H1 (cell line): Measurements from ENCODE around the gene INSM2. TPM values are rescaled to one million over a fixed set of nuclear protein-coding genes. Genes with fewer than 3 reads are reported as not detected.

Experiments used
- CTCF ChIA-PET: fragments of 300-600 bp; sonication (Branson Sonifier 250); formaldehyde crosslinking; loops from one replicate; lab custom pipeline; 2021; ENCODE audit not compliant: partially characterized antibody; lab: Charles Lee
- POLR2A ChIA-PET: fragments of 300-600 bp; sonication (Branson Sonifier 250); formaldehyde crosslinking; loops from one replicate; lab custom pipeline; 2021; ENCODE audit warnings: inconsistent platforms; ENCODE audit not compliant: partially characterized antibody; lab: Charles Lee
- DNase-seq, 2 experiments: peaks; one replicate each; pipeline versions ENCODE4 v3.0.0 to v3.0.0-alpha.2; 2010 to 2022; ENCODE audit warnings: low spot score in 2 of 2, low read depth in 1 of 2, mixed read lengths in 1 of 2
- FAIRE-seq: peaks from 2 replicates; lab custom pipeline; 2011; peaks lifted over from hg19 to GRCh38; lab: Jason Lieb, UNC
- H2AFZ ChIP-seq: 2 replicates; pipeline ENCODE4 v1.8.1; 2012; ENCODE audit warnings: low read length, inconsistent platforms
- H2AK5ac ChIP-seq: 2 replicates; pipeline ENCODE4 v1.6.1; 2013; ENCODE audit warnings: low read depth, low read length
- H2BK120ac ChIP-seq: replicated peaks from 2 replicates; pipeline ENCODE3; 2013; ENCODE audit warnings: low read depth, low read length, inconsistent platforms
- H2BK12ac ChIP-seq: 2 replicates; pipeline ENCODE4 v1.6.1; 2013; ENCODE audit warnings: low read depth, low read length
- H2BK15ac ChIP-seq: 2 replicates; pipeline ENCODE4 v1.6.1; 2013; ENCODE audit warnings: low read length
- H2BK20ac ChIP-seq: 2 replicates; pipeline ENCODE4 v1.6.1; 2013; ENCODE audit warnings: low read length
- H2BK5ac ChIP-seq: 2 replicates; pipeline ENCODE4 v1.6.1; 2013; ENCODE audit warnings: low read depth, low read length
- H3K14ac ChIP-seq: 2 replicates; pipeline ENCODE4 v1.6.1; 2013; ENCODE audit warnings: inconsistent platforms; ENCODE audit not compliant: insufficient read length
- H3K18ac ChIP-seq: 2 replicates; pipeline ENCODE4 v1.6.1; 2013; ENCODE audit warnings: low read length; ENCODE audit errors: extremely low read depth
- H3K23ac ChIP-seq: 2 replicates; pipeline ENCODE4 v1.6.1; 2013; ENCODE audit warnings: inconsistent platforms; ENCODE audit not compliant: insufficient read length
- H3K23me2 ChIP-seq: 2 replicates; pipeline ENCODE4 v1.6.1; 2013; ENCODE audit warnings: low read depth, low read length
- H3K27ac ChIP-seq: 2 replicates; pipeline ENCODE4 v1.6.1; 2011; ENCODE audit warnings: low read depth, low read length, inconsistent platforms
- H3K27me3 ChIP-seq, 4 experiments: replicated peaks in 1 of 4; 1 replicate in 1 of 4; 2 replicates in 3 of 4; pipeline versions ENCODE4 v1.6.1 to v1.8.1; 2011 to 2013; ENCODE audit warnings: low read length in 3 of 4, mild to moderate bottlenecking in 3 of 4, inconsistent platforms in 2 of 4, mixed read lengths in 2 of 4, moderate library complexity in 1 of 4; ENCODE audit not compliant: control insufficient read depth in 3 of 4, insufficient read depth in 3 of 4; ENCODE audit errors: extremely low read depth in 1 of 4
- H3K36me3 ChIP-seq, 4 experiments: 2 replicates each; pipeline versions ENCODE4 v1.6.1 to v1.8.1; 2011 to 2013; ENCODE audit warnings: mild to moderate bottlenecking in 4 of 4, low read length in 3 of 4, moderate library complexity in 2 of 4, control low read depth in 1 of 4, inconsistent platforms in 1 of 4; ENCODE audit not compliant: insufficient read depth in 4 of 4, control insufficient read depth in 2 of 4
- H3K4ac ChIP-seq: replicated peaks from 2 replicates; pipeline ENCODE3; 2013; ENCODE audit warnings: low read length, low read depth, mixed read lengths, inconsistent platforms; ENCODE audit not compliant: insufficient read length
- H3K4me1 ChIP-seq, 4 experiments: replicated peaks in 1 of 4; 1 replicate in 1 of 4; 2 replicates in 3 of 4; pipeline versions ENCODE4 v1.6.1 to v1.8.1; 2011 to 2013; ENCODE audit warnings: low read length in 3 of 4, inconsistent platforms in 2 of 4, mixed read lengths in 1 of 4; ENCODE audit not compliant: insufficient read depth in 4 of 4, control insufficient read depth in 3 of 4
- H3K4me2 ChIP-seq, 2 experiments: 2 replicates each; pipeline versions ENCODE4 v1.6.1 to v1.8.1; 2011 to 2013; ENCODE audit warnings: low read depth in 2 of 2, low read length in 2 of 2, control low read depth in 1 of 2, inconsistent platforms in 1 of 2, mild to moderate bottlenecking in 1 of 2; ENCODE audit not compliant: insufficient read depth in 1 of 2
- H3K4me3 ChIP-seq, 4 experiments: fragments of 200-600, 300-600 bp in 1 of 4; sonication (generic), shearing (Covaris generic), sonication (Bioruptor Twin) in 1 of 4; 2 replicates each; pipeline versions ENCODE4 v1.5.1 to v1.8.1; 2011 to 2016; ENCODE audit warnings: low read length in 4 of 4, low read depth in 3 of 4, control low read depth in 2 of 4, inconsistent platforms in 2 of 4, mild to moderate bottlenecking in 2 of 4, mixed read lengths in 1 of 4, moderate library complexity in 1 of 4; ENCODE audit not compliant: insufficient read depth in 2 of 4; ENCODE audit errors: extremely low read depth in 1 of 4
- H3K56ac ChIP-seq: replicated peaks from 2 replicates; pipeline ENCODE3; 2013; ENCODE audit warnings: low read depth, mild to moderate bottlenecking, mixed read lengths, low read length, inconsistent platforms; ENCODE audit not compliant: insufficient read length
- H3K79me1 ChIP-seq: 2 replicates; pipeline ENCODE4 v1.6.1; 2013; ENCODE audit warnings: low read depth, low read length, control low read depth
- H3K79me2 ChIP-seq, 2 experiments: 2 replicates each; pipeline versions ENCODE4 v1.6.1 to v1.8.1; 2012 to 2013; ENCODE audit warnings: low read length in 2 of 2, mild to moderate bottlenecking in 2 of 2, inconsistent platforms in 1 of 2; ENCODE audit not compliant: insufficient read depth in 2 of 2, control insufficient read depth in 1 of 2
- H3K9ac ChIP-seq, 4 experiments: replicated peaks in 1 of 4; 1 replicate in 1 of 4; 2 replicates in 3 of 4; pipeline versions ENCODE4 v1.6.1 to v1.8.1; 2011 to 2013; ENCODE audit warnings: low read depth in 3 of 4, low read length in 3 of 4, control low read depth in 2 of 4, mild to moderate bottlenecking in 2 of 4, moderate library complexity in 2 of 4, inconsistent platforms in 1 of 4; ENCODE audit errors: extremely low read depth in 1 of 4
- H3K9me3 ChIP-seq, 2 experiments: 2 replicates each; pipeline versions ENCODE4 v1.6.1 to v1.8.1; 2012 to 2013; ENCODE audit warnings: mild to moderate bottlenecking in 2 of 2, moderate library complexity in 2 of 2, control low read depth in 1 of 2, inconsistent platforms in 1 of 2, low read depth in 1 of 2, low read length in 1 of 2, mixed read lengths in 1 of 2; ENCODE audit not compliant: insufficient read depth in 2 of 2
- H4K20me1 ChIP-seq, 2 experiments: replicated peaks in 1 of 2; 2 replicates each; pipeline versions ENCODE3 to v1.8.1; 2011 to 2013; ENCODE audit warnings: inconsistent platforms in 2 of 2, low read length in 2 of 2, mild to moderate bottlenecking in 1 of 2; ENCODE audit not compliant: insufficient read depth in 2 of 2, control insufficient read depth in 1 of 2
- H4K5ac ChIP-seq: 2 replicates; pipeline ENCODE4 v1.6.1; 2013; ENCODE audit warnings: low read length, low read depth, mixed read lengths, inconsistent platforms; ENCODE audit not compliant: insufficient read length
- H4K8ac ChIP-seq: 2 replicates; pipeline ENCODE4 v1.8.0; 2013; ENCODE audit warnings: mild to moderate bottlenecking, moderate library complexity, low read length, inconsistent platforms; ENCODE audit not compliant: insufficient read depth; ENCODE audit errors: extremely low read depth
- H4K91ac ChIP-seq: replicated peaks from 2 replicates; pipeline ENCODE3; 2013; ENCODE audit warnings: low read length, mixed read lengths, inconsistent platforms; ENCODE audit not compliant: insufficient read length
- EP300 ChIP-seq, 2 experiments: IDR thresholded peaks; 1 replicate in 1 of 2; 2 replicates in 1 of 2; pipeline ENCODE4 v1.6.1; 2011 to 2012; ENCODE audit warnings: low read depth in 2 of 2, low read length in 2 of 2, mild to moderate bottlenecking in 2 of 2, borderline replicate concordance in 1 of 2, inconsistent platforms in 1 of 2, moderate library complexity in 1 of 2
- EZH2 ChIP-seq: fragments of 200-600 bp; sonication (generic); IDR thresholded peaks from 2 replicates; pipeline ENCODE4 v1.7.1; 2012; ENCODE audit warnings: low read depth, mild to moderate bottlenecking, moderate library complexity, low read length, inconsistent platforms; ENCODE audit not compliant: severe bottlenecking
- GTF2F1 ChIP-seq: IDR thresholded peaks from 2 replicates; pipeline ENCODE4 v1.6.1; 2012; ENCODE audit warnings: low read depth, low read length, improper control_type of control experiment, borderline replicate concordance
- KDM4A ChIP-seq: IDR thresholded peaks from one replicate; pipeline ENCODE4 v1.7.1; 2012; ENCODE audit warnings: low read depth, mild to moderate bottlenecking, moderate library complexity, low read length, inconsistent platforms; ENCODE audit not compliant: severe bottlenecking
- KDM5A ChIP-seq: fragments of 200-600 bp; IDR thresholded peaks from 2 replicates; pipeline ENCODE4 v1.7.1; 2012; ENCODE audit warnings: mild to moderate bottlenecking, low read length, inconsistent platforms, mixed read lengths
- NRF1 ChIP-seq: IDR thresholded peaks from 2 replicates; pipeline ENCODE4 v1.6.1; 2011; ENCODE audit warnings: mild to moderate bottlenecking, low read depth, low read length, improper control_type of control experiment
- RAD21 ChIP-seq, 2 experiments: IDR thresholded peaks in 1 of 2; conservative IDR thresholded peaks in 1 of 2; 2 replicates each; pipeline ENCODE4 v1.6.1; 2011; ENCODE audit warnings: low read depth in 2 of 2, low read length in 2 of 2, improper control_type of control experiment in 1 of 2, inconsistent platforms in 1 of 2, mild to moderate bottlenecking in 1 of 2, moderate library complexity in 1 of 2
- RXRA ChIP-seq: IDR thresholded peaks from 2 replicates; pipeline ENCODE4 v1.6.1; 2011; ENCODE audit warnings: low read depth, mild to moderate bottlenecking, low read length, moderate library complexity; ENCODE audit not compliant: insufficient read depth
- TAF7 ChIP-seq: optimal IDR thresholded peaks from 2 replicates; pipeline ENCODE3; 2011; ENCODE audit warnings: low read depth, mild to moderate bottlenecking, inconsistent platforms, low read length, moderate library complexity, borderline replicate concordance
- WGBS, 2 experiments: shearing (Covaris generic) in 1 of 2; methylation state at CpG; one replicate each; pipeline versions ENCODE4 v1.1.6 to v1.1.7; 2013 to 2015; ENCODE audit warnings: low lambda C conversion rate in 2 of 2, mixed read lengths in 2 of 2, inconsistent platforms in 1 of 2, low coverage in 1 of 2, missing lambda C conversion rate in 1 of 2; ENCODE audit not compliant: insufficient replicate concordance in 2 of 2, insufficient coverage in 1 of 2, insufficient read length in 1 of 2; ENCODE audit errors: extremely low coverage in 1 of 2, missing lambda C conversion rate in 1 of 2; 5-methylcytosine and 5-hydroxymethylcytosine counted together
- polyA plus RNA-seq, 7 experiments: library from polyadenylated mRNA; depleted of rRNA in 3 of 7; stranded (reverse) in 5 of 7; unstranded in 2 of 7; fragments of >200 nt in 5 of 7; fragments of 200-250 nt in 2 of 7; gene quantifications; 1 replicate in 5 of 7; 2 replicates in 1 of 7; 4 replicates in 1 of 7; pipeline versions ENCODE4 v1.2.1 to v1.2.3, GENCODE V29; 2011 to 2013; ENCODE audit warnings: missing spikeins in 2 of 7, mixed read lengths in 2 of 7
- total RNA-seq: library from RNA; stranded (reverse); fragmentation: NEBNext Ultra II Directional; extraction: Animal tissue kit (Norgen Biotek cat#: 25700); gene quantifications from 2 replicates; pipeline ENCODE4 v1.2.1, GENCODE V29; 2021
- TF ChIP-seq, protein P1 (sequence below): IDR thresholded peaks from 2 replicates; pipeline ENCODE4 v1.6.1; 2011; ENCODE audit warnings: low read length, improper control_type of control experiment

INSM2 gene
- total and polyA plus RNA-seq, 2 of the 8 experiments (the other 6 are each of a cell fraction or from before 2014, with no cell fraction given) = not detected

DNA sequence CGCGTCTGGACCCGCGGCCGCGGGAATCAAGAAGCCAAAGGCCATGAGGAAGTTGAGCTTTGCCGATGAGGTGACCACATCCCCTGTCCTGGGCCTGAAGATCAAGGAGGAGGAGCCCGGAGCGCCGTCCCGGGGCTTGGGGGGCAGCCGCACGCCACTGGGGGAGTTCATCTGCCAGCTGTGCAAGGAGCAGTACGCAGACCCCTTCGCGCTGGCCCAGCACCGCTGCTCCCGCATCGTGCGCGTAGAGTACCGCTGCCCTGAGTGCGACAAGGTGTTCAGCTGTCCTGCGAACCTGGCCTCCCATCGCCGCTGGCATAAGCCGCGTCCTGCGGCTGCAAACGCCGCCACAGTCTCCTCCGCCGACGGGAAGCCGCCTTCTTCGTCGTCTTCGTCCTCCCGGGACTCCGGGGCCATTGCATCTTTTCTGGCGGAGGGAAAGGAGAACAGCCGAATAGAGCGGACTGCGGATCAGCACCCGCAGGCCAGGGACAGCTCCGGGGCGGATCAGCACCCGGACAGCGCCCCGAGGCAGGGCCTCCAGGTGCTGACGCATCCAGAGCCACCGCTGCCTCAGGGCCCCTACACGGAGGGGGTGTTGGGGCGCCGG is 1.0 kb downstream of the INSM2 start:
- H3K4me1 ChIP-seq = peaks cover 0 to 9% (median 3%) of the 10 kb centered on the region in 4 experiments; a peak in 5 of 7 replicates
- no peak overlapping the region for H4K5ac ChIP-seq
- no peak overlapping the region for H3K18ac ChIP-seq
- H3K36me3 ChIP-seq = no peaks in the 10 kb centered on the region
- H2AK5ac ChIP-seq = no peak overlapping the region
- H2BK5ac ChIP-seq = no peak overlapping the region
- H3K9me3 ChIP-seq = no peaks in the 10 kb centered on the region
- no peak overlapping the region for H4K91ac ChIP-seq
- no peak overlapping the region for H3K23ac ChIP-seq
- H2BK120ac ChIP-seq = no peak overlapping the region
- H3K4me3 ChIP-seq = peak overlapping the region; percentile 21 to 78 (median 65); a peak in 7 of 8 replicates
- H4K8ac ChIP-seq = no peak overlapping the region
- H3K79me1 ChIP-seq = no peaks in the 10 kb centered on the region
- H3K14ac ChIP-seq = no peak overlapping the region
- peaks cover 6 to 9% of the 10 kb centered on the region in 2 experiments for H4K20me1 ChIP-seq
- ChIA-PET POLR2A (interaction anchor here (0.6 kb wide), 1 partner anchor 17 kb away, joined by 4 read pairs; no protein-coding TSS in a partner anchor), CTCF (interaction anchor here (1.5 to 2.8 kb wide), 4 partner anchors 8 to 154 kb away, joined by 3 to 11 read pairs (median 7); no protein-coding TSS in a partner anchor)
- H3K4me2 ChIP-seq = peak overlapping the region; percentile 75 to 95
- H3K56ac ChIP-seq = no peak overlapping the region
- H2AFZ ChIP-seq = no peak overlapping the region
- peaks cover 18% of the 10 kb centered on the region for H3K23me2 ChIP-seq
- H2BK12ac ChIP-seq = no peak overlapping the region
- H2BK15ac ChIP-seq = no peak overlapping the region
- no peak overlapping the region for H3K4ac ChIP-seq
- peaks cover 19 to 57% (median 39%) of the 10 kb centered on the region in 4 experiments for H3K27me3 ChIP-seq
- DNase-seq (peak in 1 of 2 experiments; percentile 93), FAIRE-seq (no peak)
- H3K79me2 ChIP-seq = no peaks in the 10 kb centered on the region
- 7% methylated on average over 49 of the region's 55 CpGs; no CpG with 5 or more reads in 1 of the 2 experiments for WGBS, 2 experiments
- H3K9ac ChIP-seq = no peak overlapping the region
- H3K27ac ChIP-seq = no peak overlapping the region
- H2BK20ac ChIP-seq = no peak overlapping the region
- TF ChIP-seq EZH2 (peak; percentile 68), NRF1 (no peak), RAD21 (IDR thresholded peaks at IDR 0.05 in 1 of 2, conservative IDR thresholded peaks at IDR 0.05 in 1 of 2; ENCODE audit: low read depth in 2 of 2, low read length in 2 of 2) (peak in 1 of 2 experiments; percentile 18; a peak in 1 of 4 replicates), TAF7 (peak; percentile 98), KDM4A (no peak), EP300 (IDR thresholded peaks at IDR 0.05; ENCODE audit: borderline replicate concordance in 1 of 2, low read depth in 2 of 2, low read length in 2 of 2) (no peak), RXRA (no peak), KDM5A (no peak), GTF2F1 (no peak)
- TF ChIP-seq, protein P1, sequence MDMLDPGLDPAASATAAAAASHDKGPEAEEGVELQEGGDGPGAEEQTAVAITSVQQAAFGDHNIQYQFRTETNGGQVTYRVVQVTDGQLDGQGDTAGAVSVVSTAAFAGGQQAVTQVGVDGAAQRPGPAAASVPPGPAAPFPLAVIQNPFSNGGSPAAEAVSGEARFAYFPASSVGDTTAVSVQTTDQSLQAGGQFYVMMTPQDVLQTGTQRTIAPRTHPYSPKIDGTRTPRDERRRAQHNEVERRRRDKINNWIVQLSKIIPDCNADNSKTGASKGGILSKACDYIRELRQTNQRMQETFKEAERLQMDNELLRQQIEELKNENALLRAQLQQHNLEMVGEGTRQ = no peak
